KMS-11 (cell line): ENCODE data around the gene TPSB2.
"Not testable (repeated sequence)": the region's sequence is repeated elsewhere in the genome, so short reads cannot be mapped to it uniquely, and the experiment has no call there.

Experiments used
- H2AFZ ChIP-seq: fragments of 200-600 bp; sonication (generic); 2 replicates; pipeline ENCODE4 v1.6.1; 2016; ENCODE audit warnings: antibody characterized with exemption, mixed run types, low read depth
- H3K27ac ChIP-seq: fragments of 200-600 bp; sonication (generic); 2 replicates; pipeline ENCODE4 v1.6.1; 2016; ENCODE audit warnings: mild to moderate bottlenecking, mixed run types
- H3K27me3 ChIP-seq: fragments of 200-600 bp; sonication (generic); 2 replicates; pipeline ENCODE4 v1.6.1; 2017; ENCODE audit warnings: mild to moderate bottlenecking, low read depth, mixed run types, moderate library complexity; ENCODE audit not compliant: insufficient read depth
- H3K36me3 ChIP-seq: fragments of 200-600 bp; sonication (generic); 2 replicates; pipeline ENCODE4 v1.6.1; 2017; ENCODE audit warnings: mild to moderate bottlenecking, mixed run types; ENCODE audit not compliant: insufficient read depth
- H3K4me1 ChIP-seq: fragments of 200-600 bp; sonication (generic); 2 replicates; pipeline ENCODE4 v1.6.1; 2016; ENCODE audit warnings: mild to moderate bottlenecking, low read depth, mixed run types; ENCODE audit not compliant: poor library complexity, severe bottlenecking
- H3K4me2 ChIP-seq: fragments of 200-600 bp; sonication (generic); 2 replicates; pipeline ENCODE4 v1.7.0; 2016; ENCODE audit warnings: mild to moderate bottlenecking, mixed run types
- H3K4me3 ChIP-seq: fragments of 200-600 bp; sonication (generic); IDR thresholded peaks from 2 replicates; pipeline ENCODE4 v1.6.1; 2017; ENCODE audit warnings: low read depth, low read length, mixed read lengths; ENCODE audit not compliant: insufficient read depth
- H3K79me2 ChIP-seq: fragments of 200-600 bp; sonication (generic); 2 replicates; pipeline ENCODE4 v1.6.1; 2016; ENCODE audit warnings: low read depth, mixed run types; ENCODE audit not compliant: insufficient read depth
- H3K9ac ChIP-seq: fragments of 200-600 bp; sonication (generic); 2 replicates; pipeline ENCODE4 v1.6.1; 2016; ENCODE audit warnings: mild to moderate bottlenecking, mixed run types
- H4K20me1 ChIP-seq: fragments of 200-600 bp; sonication (generic); 2 replicates; pipeline ENCODE4 v1.6.1; 2016; ENCODE audit warnings: mild to moderate bottlenecking, mixed run types; ENCODE audit not compliant: insufficient read depth
- CTCF ChIP-seq: fragments of 200-600 bp; sonication (generic); conservative IDR thresholded peaks from 2 replicates; pipeline ENCODE4 v1.6.1; 2017; ENCODE audit warnings: low read depth, mild to moderate bottlenecking, antibody characterized with exemption, low read length, moderate library complexity, mixed read lengths

TPSB2 gene

GRCh38 chr16:1193825-1194581 is 36.0 kb downstream of the TPSB2 start:
- peaks cover 81% of the 10 kb centered on the region for H3K27me3 ChIP-seq
- H3K4me2 ChIP-seq: no peak overlapping the region
- no peak overlapping the region for H3K4me3 ChIP-seq
- TF ChIP-seq CTCF: no peak
- H3K36me3 ChIP-seq: no peaks in the 10 kb centered on the region
- H3K4me1 ChIP-seq: no peaks in the 10 kb centered on the region
- no peaks in the 10 kb centered on the region for H3K79me2 ChIP-seq
- no peak overlapping the region for H3K27ac ChIP-seq
- H3K9ac ChIP-seq: no peak overlapping the region
- no peaks in the 10 kb centered on the region for H4K20me1 ChIP-seq
- no peak overlapping the region for H2AFZ ChIP-seq

GRCh38 chr16:1193143-1193824 is 36.7 kb downstream of the TPSB2 start:
- Histone ChIP-seq H3K79me2 (no peaks in the 10 kb centered on the region), H3K4me2 (no peak overlapping the region), H3K4me3 (no peak overlapping the region), H3K27me3 (peaks cover 85% of the 10 kb centered on the region), H3K27ac (no peak overlapping the region), H3K9ac (no peak overlapping the region), H2AFZ (no peak overlapping the region), H3K36me3 (no peaks in the 10 kb centered on the region), H4K20me1 (no peaks in the 10 kb centered on the region), H3K4me1 (no peaks in the 10 kb centered on the region)
- TF ChIP-seq CTCF: no peak

- no peaks in the 10 kb centered on the region for H4K20me1 ChIP-seq
- no peaks in the 10 kb centered on the region for H3K4me1 ChIP-seq
- no peaks in the 10 kb centered on the region for H3K79me2 ChIP-seq
- H3K27ac ChIP-seq: no peak overlapping the region
- peaks cover 86% of the 10 kb centered on the region for H3K27me3 ChIP-seq
- no peak overlapping the region for H2AFZ ChIP-seq
- no peak for TF ChIP-seq CTCF
- no peak overlapping the region for H3K9ac ChIP-seq
- H3K4me2 ChIP-seq: no peak overlapping the region
- no peak overlapping the region for H3K4me3 ChIP-seq
- H3K36me3 ChIP-seq: no peaks in the 10 kb centered on the region
Measured at GRCh38 chr16:1192384-1193073, 37.5 kb downstream of the TPSB2 start.

- H3K9ac ChIP-seq, H3K4me2 ChIP-seq, H3K4me1 ChIP-seq, H3K36me3 ChIP-seq, H3K4me3 ChIP-seq, H4K20me1 ChIP-seq, H3K27ac ChIP-seq, H3K79me2 ChIP-seq, H2AFZ ChIP-seq: not testable (repeated sequence)
- peaks cover 74% of the 10 kb centered on the region for H3K27me3 ChIP-seq
Measured at GRCh38 chr16:1190789-1191188, 39.2 kb downstream of the TPSB2 start.

- H3K4me1 ChIP-seq: no peaks in the 10 kb centered on the region
Measured at GRCh38 chr16:1189455-1189854, 40.5 kb downstream of the TPSB2 start.

More at GRCh38 chr16:1189455-1189854, 40.5 kb downstream of the TPSB2 start:
- Histone ChIP-seq H3K4me2 (no peak overlapping the region), H3K27ac (no peak overlapping the region), H3K9ac (no peak overlapping the region), H3K79me2 (no peaks in the 10 kb centered on the region), H3K4me3 (no peak overlapping the region), H4K20me1 (no peaks in the 10 kb centered on the region), H3K27me3 (peaks cover 72% of the 10 kb centered on the region), H2AFZ (no peak overlapping the region), H3K36me3 (no peaks in the 10 kb centered on the region)
- no peak for TF ChIP-seq CTCF
